Adipocyte (in vitro differentiated cells): Measurements from ENCODE around the gene ESR2.

Experiments used
- DNase-seq: peaks from one replicate; pipeline ENCODE4 v3.0.0-alpha.2; 2015; ENCODE audit warnings: low read depth
- H3K27me3 ChIP-seq: replicated peaks from 2 replicates; pipeline ENCODE4 v1.7.0; 2013; ENCODE audit warnings: mild to moderate bottlenecking, low read length, moderate library complexity; ENCODE audit not compliant: control insufficient read depth, insufficient read depth
- H3K36me3 ChIP-seq: 2 replicates; pipeline ENCODE4 v1.7.0; 2013; ENCODE audit warnings: low read length, mild to moderate bottlenecking, moderate library complexity; ENCODE audit not compliant: control insufficient read depth, insufficient read depth, severe bottlenecking
- H3K4me1 ChIP-seq: 2 replicates; pipeline ENCODE4 v1.7.0; 2013; ENCODE audit warnings: mild to moderate bottlenecking, low read length, moderate library complexity; ENCODE audit not compliant: control insufficient read depth, insufficient read depth
- H3K4me3 ChIP-seq: 2 replicates; pipeline ENCODE4 v1.7.0; 2013; ENCODE audit warnings: mild to moderate bottlenecking, low read length, moderate library complexity
- H3K9ac ChIP-seq: 2 replicates; pipeline ENCODE4 v1.7.0; 2013; ENCODE audit warnings: mild to moderate bottlenecking, low read length, moderate library complexity
- H3K9me3 ChIP-seq: 2 replicates; pipeline ENCODE4 v1.7.0; 2013; ENCODE audit warnings: mild to moderate bottlenecking, low read length, moderate library complexity; ENCODE audit not compliant: control insufficient read depth

Gene ESR2

GRCh38 chr14:64109819-64110554, 184.2 kb downstream of the ESR2 start:
- peaks cover 19% of the 10 kb centered on the region for H3K36me3 ChIP-seq
- H3K4me3 ChIP-seq = no peak overlapping the region
- no peaks in the 10 kb centered on the region for H3K9me3 ChIP-seq
- peak; percentile 24 for DNase-seq
- H3K9ac ChIP-seq = no peak overlapping the region
- no peaks in the 10 kb centered on the region for H3K27me3 ChIP-seq
- H3K4me1 ChIP-seq = peaks cover 19% of the 10 kb centered on the region

DNA sequence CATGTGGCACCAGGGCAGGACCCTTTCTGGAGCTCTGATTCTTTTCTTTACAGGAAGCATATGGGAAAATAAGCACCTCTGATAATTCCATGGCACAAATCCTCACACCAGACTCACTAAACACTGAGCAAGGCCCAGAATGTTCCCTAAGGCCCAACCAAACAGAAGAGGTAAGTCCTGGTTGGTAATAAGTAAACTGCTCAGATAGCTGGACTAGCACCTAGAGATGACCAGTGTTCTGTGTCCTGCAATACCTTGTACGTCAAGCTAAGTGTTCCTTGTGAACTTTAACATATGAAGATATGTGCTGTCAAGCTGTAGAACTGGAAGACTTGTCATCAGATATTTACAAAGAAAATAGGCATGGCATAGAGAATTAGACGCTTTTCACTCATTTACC, 186.7 kb downstream of the ESR2 start:
- H3K27me3 ChIP-seq = no peaks in the 10 kb centered on the region
- H3K9me3 ChIP-seq = no peaks in the 10 kb centered on the region
- H3K36me3 ChIP-seq = peaks cover 31% of the 10 kb centered on the region
- peaks cover 19% of the 10 kb centered on the region for H3K4me1 ChIP-seq
- H3K9ac ChIP-seq = no peak overlapping the region
- no peak for DNase-seq
- no peak overlapping the region for H3K4me3 ChIP-seq

GRCh38 chr14:64098120-64098519, 196.1 kb downstream of the ESR2 start:
- DNase-seq = no peak
- no peaks in the 10 kb centered on the region for H3K4me1 ChIP-seq
- H3K27me3 ChIP-seq = no peaks in the 10 kb centered on the region
- no peaks in the 10 kb centered on the region for H3K9me3 ChIP-seq
- peaks cover 59% of the 10 kb centered on the region for H3K36me3 ChIP-seq
- no peak overlapping the region for H3K9ac ChIP-seq
- H3K4me3 ChIP-seq = no peak overlapping the region

DNA sequence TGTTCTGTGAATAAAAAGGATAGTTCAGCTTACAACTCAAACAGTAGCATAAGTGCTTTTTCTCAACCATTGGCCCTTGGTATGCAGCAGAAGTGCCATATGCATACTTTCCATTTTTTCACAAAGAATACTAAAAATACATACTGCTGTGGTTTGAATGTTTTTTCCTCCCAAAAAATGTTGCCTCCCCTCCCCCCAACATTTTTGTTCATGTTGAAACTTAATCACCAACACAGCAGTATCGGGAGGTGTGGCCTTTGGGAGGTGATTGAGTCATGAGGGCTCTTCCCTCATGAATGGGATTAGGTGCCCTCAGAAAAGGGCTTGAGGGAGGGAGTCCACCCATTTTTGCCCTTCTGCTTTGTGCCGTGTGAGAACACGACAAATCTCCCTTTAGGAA, 198.6 kb downstream of the ESR2 start:
- Histone ChIP-seq H3K27me3 (no peaks in the 10 kb centered on the region), H3K36me3 (peaks cover 51% of the 10 kb centered on the region)
- peak; percentile 48 for DNase-seq

GRCh38 chr14:64092940-64093339, 201.2 kb downstream of the ESR2 start:
- Histone ChIP-seq H3K27me3 (no peaks in the 10 kb centered on the region), H3K9me3 (no peaks in the 10 kb centered on the region), H3K9ac (no peak overlapping the region), H3K4me3 (no peak overlapping the region), H3K36me3 (peaks cover 44% of the 10 kb centered on the region), H3K4me1 (no peaks in the 10 kb centered on the region)
- DNase-seq = no peak

More for the DNA sequence above, 198.6 kb downstream of the ESR2 start:
- Histone ChIP-seq H3K4me3 (no peak overlapping the region), H3K9me3 (no peaks in the 10 kb centered on the region), H3K4me1 (no peaks in the 10 kb centered on the region), H3K9ac (no peak overlapping the region)

- Histone ChIP-seq H3K4me1 (no peaks in the 10 kb centered on the region), H3K9ac (no peak overlapping the region), H3K9me3 (no peaks in the 10 kb centered on the region), H3K4me3 (no peak overlapping the region), H3K27me3 (no peaks in the 10 kb centered on the region), H3K36me3 (peaks cover 38% of the 10 kb centered on the region)
- no peak for DNase-seq
Measured at GRCh38 chr14:64092338-64092737, 201.8 kb downstream of the ESR2 start.

GRCh38 chr14:64091217-64091616, 203.0 kb downstream of the ESR2 start:
- no peak for DNase-seq
- Histone ChIP-seq H3K4me3 (no peak overlapping the region), H3K9me3 (no peaks in the 10 kb centered on the region), H3K27me3 (no peaks in the 10 kb centered on the region), H3K4me1 (no peaks in the 10 kb centered on the region), H3K9ac (no peak overlapping the region), H3K36me3 (peaks cover 30% of the 10 kb centered on the region)

DNA sequence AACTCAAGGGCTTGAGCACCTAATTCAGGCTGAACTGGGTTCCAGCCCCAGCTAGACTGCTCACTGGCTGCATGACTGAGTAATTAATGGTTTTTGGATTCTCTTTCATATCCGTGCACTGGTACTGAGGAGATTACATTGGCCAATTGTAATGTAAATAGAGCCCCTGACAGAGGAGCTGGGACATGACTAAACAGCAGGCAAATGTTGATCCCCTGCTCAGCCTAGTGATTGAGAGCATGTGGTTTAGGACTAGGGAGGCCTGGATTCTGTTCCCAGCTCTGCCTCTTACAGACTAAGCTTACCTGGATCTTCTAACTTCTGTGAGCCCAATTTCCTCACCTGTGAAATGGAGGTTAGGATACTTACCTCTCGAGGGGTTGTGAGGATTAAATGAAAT, 204.3 kb downstream of the ESR2 start:
- no peak overlapping the region for H3K9ac ChIP-seq
- H3K27me3 ChIP-seq = no peaks in the 10 kb centered on the region
- H3K36me3 ChIP-seq = peaks cover 29% of the 10 kb centered on the region
- DNase-seq = peak; percentile 6
- no peaks in the 10 kb centered on the region for H3K9me3 ChIP-seq
- H3K4me1 ChIP-seq = no peaks in the 10 kb centered on the region
- H3K4me3 ChIP-seq = no peak overlapping the region

GRCh38 chr14:64088647-64088964, 205.6 kb downstream of the ESR2 start:
- Histone ChIP-seq H3K27me3 (no peaks in the 10 kb centered on the region), H3K4me3 (no peak overlapping the region), H3K9me3 (no peaks in the 10 kb centered on the region), H3K36me3 (peaks cover 36% of the 10 kb centered on the region), H3K4me1 (no peaks in the 10 kb centered on the region), H3K9ac (no peak overlapping the region)
- no peak for DNase-seq

DNA sequence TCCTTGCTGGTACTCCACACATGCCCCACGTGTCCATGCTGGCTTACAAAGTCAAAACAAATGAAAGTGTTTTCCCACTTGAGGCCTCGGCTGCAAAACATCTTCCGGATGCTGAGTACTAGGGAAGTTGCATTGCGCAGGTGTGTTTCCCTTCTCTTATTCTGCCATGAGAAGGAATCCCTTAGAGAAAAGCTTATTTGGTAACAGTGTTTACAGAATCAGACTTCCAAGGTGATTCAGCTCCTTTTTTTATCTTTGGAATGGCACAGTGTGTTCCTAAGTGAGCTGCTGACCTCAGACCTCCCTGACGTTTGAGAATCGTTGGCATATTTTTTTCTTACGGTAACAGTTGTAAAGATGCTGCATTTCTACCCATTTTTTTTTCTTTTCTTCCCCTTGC, 211.3 kb downstream of the ESR2 start:
- H3K4me1 ChIP-seq = no peaks in the 10 kb centered on the region
- no peak for DNase-seq
- H3K36me3 ChIP-seq = peaks cover 32% of the 10 kb centered on the region

DNA sequence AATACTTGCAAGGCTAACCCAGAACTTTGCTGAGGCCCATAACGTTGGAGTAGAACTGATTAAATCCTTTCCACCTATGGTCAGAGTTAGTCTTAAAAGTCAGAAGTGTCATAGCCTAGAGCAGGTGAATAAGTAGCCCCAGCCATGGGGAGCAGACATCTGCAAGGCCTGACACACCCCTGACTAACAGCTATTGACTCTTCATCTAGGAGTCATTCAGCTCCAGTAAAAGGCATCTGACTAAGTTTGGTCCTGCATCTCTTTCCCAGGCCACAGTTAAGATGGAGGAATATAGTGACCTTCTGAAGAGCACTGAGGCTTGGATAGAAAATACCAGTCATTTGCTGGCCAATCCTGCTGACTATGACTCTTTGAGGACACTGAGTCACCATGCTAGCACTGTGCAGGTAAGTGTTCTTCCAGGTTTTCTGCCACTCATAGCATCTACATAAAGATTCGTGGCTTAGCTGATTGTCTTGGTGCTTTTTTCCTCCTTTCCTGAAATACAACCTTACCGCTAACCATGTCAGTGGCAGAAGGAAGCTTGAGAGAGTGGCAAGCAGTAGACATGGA, 212.9 kb downstream of the ESR2 start:
- no peak for DNase-seq
- Histone ChIP-seq H3K9me3 (no peaks in the 10 kb centered on the region), H3K27me3 (no peaks in the 10 kb centered on the region), H3K4me3 (no peak overlapping the region), H3K4me1 (no peaks in the 10 kb centered on the region), H3K36me3 (peaks cover 32% of the 10 kb centered on the region), H3K9ac (no peak overlapping the region)

More for the DNA sequence above, 211.3 kb downstream of the ESR2 start:
- Histone ChIP-seq H3K9ac (no peak overlapping the region), H3K4me3 (no peak overlapping the region), H3K27me3 (no peaks in the 10 kb centered on the region), H3K9me3 (no peaks in the 10 kb centered on the region)

- no peaks in the 10 kb centered on the region for H3K4me1 ChIP-seq
Measured at GRCh38 chr14:64080452-64080851, 213.7 kb downstream of the ESR2 start.

More at GRCh38 chr14:64080452-64080851, 213.7 kb downstream of the ESR2 start:
- no peaks in the 10 kb centered on the region for H3K27me3 ChIP-seq
- no peak overlapping the region for H3K9ac ChIP-seq
- H3K36me3 ChIP-seq = peaks cover 29% of the 10 kb centered on the region
- H3K4me3 ChIP-seq = no peak overlapping the region
- H3K9me3 ChIP-seq = no peaks in the 10 kb centered on the region
- no peak for DNase-seq
